GM21447 (cell line): ENCODE results near the gene TRAFD1.

Experiments used
- ATAC-seq: cut with Tn5 transposase; IDR thresholded peaks from one replicate; pipeline ENCODE4 v1.9.1; 2021; ENCODE audit not compliant: unreplicated experiment

Gene TRAFD1

DNA sequence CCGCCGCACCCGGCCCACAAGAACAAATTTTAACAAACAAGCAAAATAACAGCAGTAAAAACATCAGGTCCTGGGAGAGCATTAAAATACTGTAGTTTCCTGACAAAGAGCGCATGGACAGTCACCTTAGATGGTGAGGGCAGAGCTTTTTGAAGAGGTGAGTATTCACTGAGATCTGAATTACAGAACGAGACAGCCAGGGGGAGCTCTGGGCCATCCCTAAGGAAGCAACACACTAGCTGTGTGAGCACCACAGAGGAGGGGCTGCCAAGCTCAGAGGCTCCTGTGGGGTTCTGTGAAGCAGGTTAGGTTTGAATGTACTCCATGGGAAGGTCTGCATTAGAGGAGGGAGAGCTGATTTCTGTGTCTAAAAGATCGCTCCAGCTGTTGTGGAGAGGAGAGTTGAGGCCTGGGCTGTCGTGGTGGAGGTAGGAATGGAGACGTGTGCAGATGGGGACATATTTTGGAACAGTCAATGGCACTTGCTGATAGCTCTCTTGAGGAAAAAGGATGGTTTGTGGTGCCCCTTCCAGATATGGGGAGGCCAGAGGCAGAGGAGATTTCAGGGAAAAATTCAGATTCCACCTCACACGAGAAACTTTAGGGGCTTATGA, 72.9 kb downstream of the TRAFD1 start:
- no peak for ATAC-seq

- no peak for ATAC-seq
Observed at GRCh38 chr12:112199136-112199535, 73.8 kb downstream of the TRAFD1 start.
